CD4-positive, alpha-beta memory T cell (primary cell): Measurements from ENCODE around the gene NDUFV2. TPM values are rescaled to one million over a fixed set of nuclear protein-coding genes. Genes with fewer than 3 reads are reported as not detected.
A peak's percentile ranks its signal among the peaks of the same experiment; 100 is the strongest.

ENCODE experiments used
- CTCF ChIA-PET: fragments of 350-600 bp; sonication (Branson Sonifier 250); formaldehyde crosslinking; loops from one replicate; lab custom pipeline; 2021; ENCODE audit warnings: inconsistent platforms; ENCODE audit not compliant: partially characterized antibody; lab: Charles Lee
- POLR2A ChIA-PET: fragments of 350-600 bp; sonication (Branson Sonifier 250); formaldehyde crosslinking; loops from one replicate; lab custom pipeline; 2021; ENCODE audit not compliant: partially characterized antibody; lab: Charles Lee
- DNase-seq, 5 donors: peaks; one replicate each; pipeline versions ENCODE4 v3.0.0 to v3.0.0-alpha.2; 2020 to 2022; ENCODE audit warnings: mixed read lengths in 1 of 5
- H3K27ac ChIP-seq: one replicate; pipeline ENCODE4 v1.7.0; 2013; ENCODE audit warnings: low read depth, low read length
- H3K27me3 ChIP-seq: 2 replicates; pipeline ENCODE4 v1.7.0; 2013; ENCODE audit warnings: mild to moderate bottlenecking, low read length, moderate library complexity; ENCODE audit not compliant: insufficient read depth
- H3K36me3 ChIP-seq: 2 replicates; pipeline ENCODE4 v1.7.0; 2013; ENCODE audit warnings: mild to moderate bottlenecking, low read length, moderate library complexity; ENCODE audit not compliant: insufficient read depth
- H3K4me1 ChIP-seq: 2 replicates; pipeline ENCODE4 v1.7.0; 2013; ENCODE audit warnings: mild to moderate bottlenecking, low read length, moderate library complexity; ENCODE audit not compliant: insufficient read depth
- H3K4me3 ChIP-seq, 2 donors: one replicate each; pipeline ENCODE4 v1.7.0; 2013; ENCODE audit warnings: low read length in 2 of 2, mild to moderate bottlenecking in 1 of 2
- H3K9me3 ChIP-seq, 2 donors: one replicate each; pipeline ENCODE4 v1.7.0; 2013; ENCODE audit warnings: low read length in 2 of 2, control low read depth in 1 of 2; ENCODE audit not compliant: control insufficient read depth in 1 of 2
- H3K27ac Mint-ChIP-seq, 7 donors: one replicate each; pipeline ENCODE4 v1.8.0; 2020 to 2021; ENCODE audit warnings: mixed read lengths in 7 of 7, mild to moderate bottlenecking in 6 of 7, inconsistent platforms in 3 of 7, moderate library complexity in 3 of 7
- H3K27me3 Mint-ChIP-seq, 2 donors: one replicate each; pipeline ENCODE4 v1.8.0; 2020 to 2021; ENCODE audit warnings: mixed read lengths in 2 of 2
- H3K36me3 Mint-ChIP-seq, 2 donors: one replicate each; pipeline ENCODE4 v1.8.0; 2020 to 2021; ENCODE audit warnings: mixed read lengths in 2 of 2, inconsistent platforms in 1 of 2, mild to moderate bottlenecking in 1 of 2
- H3K4me1 Mint-ChIP-seq, 4 donors: one replicate each; pipeline ENCODE4 v1.8.0; 2020 to 2021; ENCODE audit warnings: mixed read lengths in 4 of 4, mild to moderate bottlenecking in 1 of 4
- H3K4me3 Mint-ChIP-seq, 8 donors: one replicate each; pipeline ENCODE4 v1.8.0; 2020 to 2021; ENCODE audit warnings: mixed read lengths in 8 of 8, mild to moderate bottlenecking in 7 of 8, moderate library complexity in 6 of 8, inconsistent platforms in 3 of 8
- H3K9me3 Mint-ChIP-seq, 8 donors: one replicate each; pipeline ENCODE4 v1.8.0; 2020 to 2021; ENCODE audit warnings: mixed read lengths in 8 of 8, mild to moderate bottlenecking in 5 of 8, inconsistent platforms in 3 of 8, moderate library complexity in 1 of 8
- intact Hi-C: fragments of 100-400 bp; cut with micrococcal nuclease; formaldehyde crosslinking; loops from one replicate; pipeline ENCODE4 v1.15.1; 2023
- polyA plus RNA-seq, 2 donors: library from polyadenylated mRNA; unstranded; fragments of 300-500 nt; fragmentation: Illumina TruSeq; gene quantifications; one replicate each; pipeline ENCODE4 v1.2.3, GENCODE V29; 2021
- total RNA-seq, 2 experiments: library from RNA; stranded (reverse); gene quantifications; one replicate each; pipeline ENCODE4 v1.2.3, GENCODE V29; 2021

The NDUFV2 gene
- total and polyA plus RNA-seq, 4 experiments from 2014 or later: 135 to 281 (median 174) TPM

GRCh38 chr18:9079818-9080528, 22.5 kb upstream of the NDUFV2 start:
- Histone ChIP-seq H3K27me3 (no peaks in the 10 kb centered on the region), H3K4me3 (no peak overlapping the region), H3K36me3 (no peaks in the 10 kb centered on the region), H3K27ac (no peak overlapping the region), H3K4me1 (peaks cover 34% of the 10 kb centered on the region), H3K9me3 (no peaks in the 10 kb centered on the region)
- ChIA-PET CTCF (interaction anchor here (0.9 to 1.1 kb wide), 2 partner anchors 10 to 60 kb away, joined by 3 read pairs; no protein-coding TSS in a partner anchor), POLR2A (interaction anchor here (1.1 to 20.4 kb wide), 3 partner anchors 24 to 59 kb away, joined by 3 to 238 read pairs (median 4); partner anchors contain the start of gene ANKRD12)
- Mint-ChIP-seq H3K4me1 (peaks cover 31 to 43% (median 36%) of the 10 kb centered on the region in 4 donors), H3K36me3 (no peaks in the 10 kb centered on the region), H3K4me3 (peak overlapping the region in 1 of 8 donors; percentile 32), H3K27ac (peak overlapping the region in 3 of 7 donors; percentile 14 to 55 (median 22)), H3K27me3 (no peaks in the 10 kb centered on the region), H3K9me3 (no peaks in the 10 kb centered on the region)
- intact Hi-C loops: no loop called here
- no peak for DNase-seq

DNA sequence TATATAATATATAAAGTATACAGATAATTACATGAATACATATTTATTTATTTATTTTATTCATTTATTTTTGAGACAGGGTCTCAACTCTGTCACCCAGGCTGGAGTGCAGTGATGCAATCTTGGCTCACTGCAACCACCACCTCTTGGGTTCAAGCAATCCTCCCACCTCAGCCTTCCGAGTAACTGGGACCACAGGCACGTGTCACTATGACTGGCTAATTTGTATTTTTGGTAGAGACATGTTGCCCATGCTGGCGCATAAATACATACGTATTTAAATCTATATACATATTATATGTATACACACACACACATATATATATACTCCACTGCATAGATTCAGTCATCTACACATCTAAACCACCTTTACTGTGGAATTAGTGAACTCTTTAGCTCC, 20.6 kb upstream of the NDUFV2 start:
- no peak for DNase-seq
- no peaks in the 10 kb centered on the region for H3K27me3 ChIP-seq
- CTCF ChIA-PET: interaction anchor here (0.7 to 5.5 kb wide), 8 partner anchors 7 to 434 kb away, joined by 3 to 41 read pairs (median 9); partner anchors contain the start of gene NDUFV2
- Mint-ChIP-seq H3K4me3 (no peak overlapping the region), H3K4me1 (peaks cover 26 to 49% (median 37%) of the 10 kb centered on the region in 4 donors), H3K36me3 (no peaks in the 10 kb centered on the region), H3K9me3 (no peaks in the 10 kb centered on the region), H3K27me3 (no peaks in the 10 kb centered on the region), H3K27ac (peak overlapping the region in 2 of 7 donors; percentile 92 to 95)
- no peak overlapping the region for H3K27ac ChIP-seq
- H3K36me3 ChIP-seq: no peaks in the 10 kb centered on the region
- peaks cover 49% of the 10 kb centered on the region for H3K4me1 ChIP-seq
- no peaks in the 10 kb centered on the region for H3K9me3 ChIP-seq
- no peak overlapping the region for H3K4me3 ChIP-seq
- POLR2A ChIA-PET: interaction anchor here (1.1 to 20.4 kb wide), 11 partner anchors 8 to 127 kb away, joined by 3 to 238 read pairs (median 13); partner anchors contain the start of genes ANKRD12 and NDUFV2
- intact Hi-C loops: loop anchor here (1.0 kb wide), 1 partner anchor 20 kb away; the partner anchor contains the start of gene NDUFV2

DNA sequence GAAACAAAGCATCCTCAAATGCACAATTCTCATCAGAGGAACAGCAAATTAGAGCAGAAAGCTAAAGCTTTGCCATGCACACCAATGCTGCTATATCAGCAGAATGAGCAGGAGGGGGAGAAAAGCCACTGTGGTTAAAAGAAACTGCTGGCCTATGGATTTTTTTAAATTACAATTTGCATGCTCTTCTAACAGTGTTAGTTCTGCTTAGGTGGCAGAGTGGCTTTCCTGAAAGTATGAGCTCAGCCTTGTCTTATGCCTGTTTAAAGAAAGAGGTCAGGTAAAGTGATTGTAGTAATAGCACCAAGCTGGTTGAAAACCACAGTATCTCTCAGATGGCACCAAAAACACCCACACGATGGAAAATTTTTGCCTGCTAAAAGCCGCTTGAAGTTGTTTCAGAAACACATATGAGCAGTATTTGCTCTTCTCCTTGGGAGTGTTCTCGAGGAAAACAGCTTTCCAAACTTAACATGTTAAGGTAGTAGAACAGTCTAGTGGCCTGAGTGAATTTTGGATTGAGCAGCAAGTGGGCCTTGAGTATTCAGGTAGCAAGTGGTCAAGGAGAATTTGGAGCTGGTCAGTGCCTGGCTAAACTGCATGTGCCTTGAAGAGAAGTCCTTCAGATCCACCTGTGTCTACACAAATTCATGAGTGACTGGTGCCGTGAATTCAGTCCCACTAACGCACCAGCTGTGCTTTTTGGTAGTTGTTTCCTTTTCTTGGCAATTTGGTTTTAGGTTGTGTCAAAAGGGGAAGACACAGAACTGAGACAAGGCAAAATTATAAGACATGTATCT, 19.6 kb upstream of the NDUFV2 start:
- intact Hi-C loops: loop anchor here (1.0 kb wide), 4 partner anchors 12 to 53 kb away; partner anchors contain the start of genes ANKRD12 and NDUFV2
- POLR2A ChIA-PET: interaction anchor here (0.6 to 20.4 kb wide), 20 partner anchors 9 to 831 kb away, joined by 3 to 238 read pairs (median 6); partner anchors contain the start of genes ANKRD12, NDUFV2 and VAPA
- Histone ChIP-seq H3K27ac (peak overlapping the region; percentile 58), H3K36me3 (no peaks in the 10 kb centered on the region), H3K4me3 (peak overlapping the region in 1 of 2 donors; percentile 25), H3K27me3 (no peaks in the 10 kb centered on the region), H3K4me1 (peaks cover 54% of the 10 kb centered on the region), H3K9me3 (no peaks in the 10 kb centered on the region)
- DNase-seq: peak; percentile 53 to 81 (median 66)
- H3K27ac Mint-ChIP-seq: peak overlapping the region; percentile 92 to 97 (median 95)
- CTCF ChIA-PET: interaction anchor here (0.5 to 5.5 kb wide), 20 partner anchors 8 to 433 kb away, joined by 3 to 41 read pairs (median 4); partner anchors contain the start of genes ANKRD12 and NDUFV2
- peak overlapping the region; percentile 43 to 84 (median 68) for H3K4me3 Mint-ChIP-seq
- H3K36me3 Mint-ChIP-seq: no peaks in the 10 kb centered on the region
- H3K9me3 Mint-ChIP-seq: no peaks in the 10 kb centered on the region
- H3K4me1 Mint-ChIP-seq: peaks cover 27 to 50% (median 40%) of the 10 kb centered on the region in 4 donors
- no peaks in the 10 kb centered on the region for H3K27me3 Mint-ChIP-seq

DNA sequence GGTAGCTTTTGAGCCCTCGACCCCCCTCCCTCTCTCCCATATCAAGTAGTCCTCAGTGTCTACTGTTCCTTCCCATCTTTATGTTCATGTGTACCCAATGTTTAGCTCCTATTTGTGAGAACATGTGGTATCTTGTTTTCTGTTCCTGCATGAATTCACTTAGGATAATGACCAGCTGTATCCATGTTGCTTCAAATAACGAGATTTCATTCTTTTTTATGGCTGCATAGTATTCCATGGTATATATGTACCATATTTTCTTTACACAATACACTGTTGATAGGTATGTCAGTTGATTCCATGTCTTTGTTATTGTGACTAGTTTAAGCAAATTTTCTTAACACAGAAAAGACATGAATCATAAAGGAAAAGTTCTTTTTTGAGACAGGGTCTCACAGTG, 16.5 kb upstream of the NDUFV2 start:
- no peaks in the 10 kb centered on the region for H3K27me3 Mint-ChIP-seq
- no peaks in the 10 kb centered on the region for H3K9me3 Mint-ChIP-seq
- peaks cover 38 to 68% (median 57%) of the 10 kb centered on the region in 4 donors for H3K4me1 Mint-ChIP-seq
- Histone ChIP-seq H3K36me3 (no peaks in the 10 kb centered on the region), H3K9me3 (no peaks in the 10 kb centered on the region), H3K4me1 (peaks cover 79% of the 10 kb centered on the region), H3K27ac (peak overlapping the region; percentile 40), H3K27me3 (no peaks in the 10 kb centered on the region), H3K4me3 (no peak overlapping the region)
- intact Hi-C loops: no loop called here
- POLR2A ChIA-PET: interaction anchor here (0.5 to 20.4 kb wide), 8 partner anchors 8 to 477 kb away, joined by 3 to 238 read pairs (median 4); partner anchors contain the start of genes ANKRD12, NDUFV2 and RAB12
- no peak overlapping the region for H3K4me3 Mint-ChIP-seq
- H3K27ac Mint-ChIP-seq: peak overlapping the region; percentile 22 to 91 (median 75)
- H3K36me3 Mint-ChIP-seq: no peaks in the 10 kb centered on the region
- CTCF ChIA-PET: interaction anchor here (1.1 to 5.5 kb wide), 4 partner anchors 9 to 19 kb away, joined by 3 to 41 read pairs (median 4); no protein-coding TSS in a partner anchor
- no peak for DNase-seq

DNA sequence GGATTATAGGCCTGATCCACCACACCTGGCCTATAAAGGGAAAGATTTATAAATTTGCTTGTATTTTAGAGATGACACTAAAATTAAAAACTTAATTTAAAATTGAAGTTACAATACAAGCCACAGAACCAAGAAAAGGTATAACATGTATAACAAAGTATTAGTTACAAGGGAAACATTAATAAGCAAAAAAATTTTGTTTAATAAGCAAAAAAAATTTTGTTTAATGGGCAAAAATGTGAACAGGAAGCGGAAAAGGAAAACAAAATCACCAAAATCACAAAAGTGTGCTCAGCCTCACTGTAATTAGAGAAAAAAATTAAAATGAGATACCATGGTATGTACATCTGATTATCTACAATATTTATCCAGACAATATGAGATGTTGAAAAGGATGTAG, 15.9 kb upstream of the NDUFV2 start:
- H3K4me3 ChIP-seq: no peak overlapping the region
- H3K4me1 Mint-ChIP-seq: peaks cover 43 to 75% (median 62%) of the 10 kb centered on the region in 4 donors
- ChIA-PET CTCF (interaction anchor here (1.2 to 5.5 kb wide), 3 partner anchors 10 to 15 kb away, joined by 3 to 41 read pairs (median 4); no protein-coding TSS in a partner anchor), POLR2A (interaction anchor here (0.5 to 20.4 kb wide), 6 partner anchors 12 to 478 kb away, joined by 3 to 238 read pairs (median 7); partner anchors contain the start of genes ANKRD12, NDUFV2 and RAB12)
- peak overlapping the region; percentile 68 to 91 (median 75) for H3K27ac Mint-ChIP-seq
- no peaks in the 10 kb centered on the region for H3K36me3 ChIP-seq
- H3K27ac ChIP-seq: peak overlapping the region; percentile 40
- no peak overlapping the region for H3K4me3 Mint-ChIP-seq
- no peaks in the 10 kb centered on the region for H3K27me3 ChIP-seq
- H3K9me3 Mint-ChIP-seq: no peaks in the 10 kb centered on the region
- H3K36me3 Mint-ChIP-seq: no peaks in the 10 kb centered on the region
- peaks cover 80% of the 10 kb centered on the region for H3K4me1 ChIP-seq
- H3K9me3 ChIP-seq: no peaks in the 10 kb centered on the region
- no peak for DNase-seq
- H3K27me3 Mint-ChIP-seq: no peaks in the 10 kb centered on the region
- intact Hi-C loops: no loop called here

- intact Hi-C loops: no loop called here
- CTCF ChIA-PET: no interaction called here
These were observed 15.4 kb upstream of the NDUFV2 start for GRCh38 chr18:9087144-9087543.

More at GRCh38 chr18:9087144-9087543, 15.4 kb upstream of the NDUFV2 start:
- Histone ChIP-seq H3K36me3 (no peaks in the 10 kb centered on the region), H3K4me1 (peaks cover 81% of the 10 kb centered on the region), H3K9me3 (no peaks in the 10 kb centered on the region), H3K27me3 (no peaks in the 10 kb centered on the region), H3K4me3 (no peak overlapping the region), H3K27ac (no peak overlapping the region)
- Mint-ChIP-seq H3K4me1 (peaks cover 43 to 77% (median 60%) of the 10 kb centered on the region in 4 donors), H3K9me3 (no peaks in the 10 kb centered on the region), H3K27ac (peak overlapping the region; percentile 68 to 91 (median 75)), H3K4me3 (no peak overlapping the region), H3K27me3 (no peaks in the 10 kb centered on the region), H3K36me3 (no peaks in the 10 kb centered on the region)
- DNase-seq: no peak
- POLR2A ChIA-PET: interaction anchor here (1.0 to 20.4 kb wide), 4 partner anchors 9 to 52 kb away, joined by 3 to 238 read pairs (median 42); partner anchors contain the start of genes ANKRD12 and NDUFV2
